ENCODE results near the gene PTGES2.
"Not testable (repeated sequence)": the region's sequence is repeated elsewhere in the genome, so short reads cannot be mapped to it uniquely, and the experiment has no call there.

PTGES2 gene

DNA sequence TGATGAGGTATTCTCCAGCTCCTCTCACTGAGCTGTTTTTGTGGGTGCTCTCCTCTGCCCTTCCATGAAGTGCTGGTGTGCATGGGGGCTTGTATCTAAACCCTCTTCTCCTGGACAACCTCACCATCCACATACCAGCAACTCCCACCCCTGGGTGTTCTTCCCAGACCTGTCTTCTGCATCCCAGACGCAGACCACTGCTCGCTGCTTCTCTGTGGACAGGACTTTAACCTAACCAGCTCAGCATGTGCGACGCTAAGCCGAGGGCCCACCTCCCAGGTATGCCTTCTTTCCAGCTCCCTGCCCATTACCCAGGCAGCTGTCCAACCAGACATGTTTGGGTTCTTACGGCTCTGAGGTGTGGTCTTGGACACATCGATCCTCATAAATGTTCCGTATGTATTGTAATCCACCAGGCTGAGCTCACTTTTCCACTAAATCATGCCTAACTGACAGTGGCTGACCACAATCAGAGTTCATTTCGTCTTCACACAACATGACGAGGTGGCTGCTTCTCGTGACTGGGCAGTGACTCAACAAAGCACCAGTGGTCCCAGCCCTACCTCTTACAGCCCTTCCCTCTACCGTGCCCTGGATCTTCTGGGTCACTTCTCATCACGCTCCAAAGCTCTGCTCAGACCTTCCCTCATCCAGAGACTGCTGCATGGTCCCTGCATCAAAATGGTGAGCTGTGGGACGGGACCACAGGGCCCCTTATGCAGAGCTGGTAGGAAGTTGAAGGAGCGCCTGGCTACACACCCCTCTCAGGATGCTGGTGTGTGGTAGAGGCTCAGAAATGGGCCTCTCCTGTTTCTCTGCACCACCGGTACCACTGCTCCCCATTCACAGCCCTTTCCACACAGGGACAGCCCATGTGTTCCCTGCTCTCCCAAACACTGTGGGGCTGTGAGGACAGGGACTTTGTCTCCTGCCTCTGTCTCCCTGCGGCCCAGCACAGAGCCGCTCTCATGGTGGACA is 9.6 kb upstream of the PTGES2 start:
- DNase-seq (ENCODE audit: low read depth, low spot score), result no peak

- DNase-seq (ENCODE audit: low read depth, low spot score), result not testable (repeated sequence)
These were observed 8.0 kb upstream of the PTGES2 start for GRCh38 chr9:128135561-128135960.

GRCh38 chr9:128132139-128132538 is 4.6 kb upstream of the PTGES2 start:
- not testable (repeated sequence) for DNase-seq (ENCODE audit: low read depth, low spot score)

DNA sequence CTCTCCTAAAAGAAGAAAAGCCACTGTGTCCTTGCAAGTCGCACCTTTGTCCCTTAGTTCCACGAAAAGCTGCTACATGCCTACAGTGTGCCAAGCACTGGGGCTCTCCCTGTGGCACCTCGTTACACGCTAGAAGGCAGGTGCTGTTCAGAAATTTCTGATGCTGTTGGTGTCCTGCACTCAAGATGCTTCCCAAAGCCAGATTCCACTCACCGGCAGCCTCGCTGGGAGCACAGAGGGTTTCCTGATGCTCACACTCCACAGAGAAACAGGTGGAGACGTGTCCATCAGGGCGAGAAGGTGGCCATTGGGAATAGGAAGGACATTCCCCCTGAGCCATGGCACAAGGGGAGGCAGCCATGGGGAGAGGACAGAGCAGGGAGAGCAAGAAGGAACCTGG is 3.8 kb upstream of the PTGES2 start:
- not testable (repeated sequence) for DNase-seq (ENCODE audit: low read depth, low spot score)

- not testable (repeated sequence) for DNase-seq (ENCODE audit: low read depth, low spot score)
These were observed 3.1 kb upstream of the PTGES2 start for GRCh38 chr9:128130651-128131050.

- DNase-seq (ENCODE audit: low read depth, low spot score), result not testable (repeated sequence)
These were observed 2.6 kb upstream of the PTGES2 start for GRCh38 chr9:128129976-128130590.

DNA sequence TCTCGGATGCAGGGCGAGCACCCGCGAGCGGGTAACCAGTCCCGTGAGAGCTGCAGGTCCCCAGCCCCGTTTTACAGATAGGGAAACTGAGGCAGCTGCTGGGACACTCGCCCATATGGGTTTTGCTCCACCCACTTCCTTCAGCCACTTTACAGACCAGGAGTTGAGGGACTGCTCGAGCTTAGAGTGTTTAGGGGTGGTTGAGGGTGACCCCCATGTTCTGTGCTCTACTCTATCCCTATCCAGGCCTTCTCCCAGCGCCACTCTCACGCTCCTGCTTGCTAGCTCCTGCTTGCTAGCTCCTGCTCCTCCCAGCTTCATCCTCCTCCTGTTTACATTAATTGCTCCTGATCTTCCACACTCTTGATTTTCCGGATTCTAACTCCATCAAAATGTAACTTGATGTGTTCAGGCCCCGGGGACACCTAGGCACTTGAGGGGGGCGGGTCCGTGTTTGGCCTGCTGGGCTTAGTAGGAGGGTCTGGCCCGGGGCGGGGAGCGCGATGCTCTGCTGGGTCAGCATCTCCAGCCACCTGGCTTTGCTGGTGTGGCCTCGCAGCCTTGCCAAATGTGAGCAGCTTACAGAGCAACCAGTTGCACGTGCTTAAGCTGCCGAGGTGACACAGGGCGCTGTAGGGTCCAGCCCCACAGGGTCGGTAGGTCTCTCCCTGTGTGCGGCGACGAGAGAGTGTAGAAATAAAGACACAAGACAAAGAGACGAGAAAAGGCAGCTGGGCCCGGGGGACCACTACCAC is 1.5 kb upstream of the PTGES2 start:
- no peak for DNase-seq (ENCODE audit: low read depth, low spot score)

- DNase-seq (ENCODE audit: low read depth, low spot score), result peak; percentile 55
These were observed 684 bp upstream of the PTGES2 start for GRCh38 chr9:128127990-128128835.

DNA sequence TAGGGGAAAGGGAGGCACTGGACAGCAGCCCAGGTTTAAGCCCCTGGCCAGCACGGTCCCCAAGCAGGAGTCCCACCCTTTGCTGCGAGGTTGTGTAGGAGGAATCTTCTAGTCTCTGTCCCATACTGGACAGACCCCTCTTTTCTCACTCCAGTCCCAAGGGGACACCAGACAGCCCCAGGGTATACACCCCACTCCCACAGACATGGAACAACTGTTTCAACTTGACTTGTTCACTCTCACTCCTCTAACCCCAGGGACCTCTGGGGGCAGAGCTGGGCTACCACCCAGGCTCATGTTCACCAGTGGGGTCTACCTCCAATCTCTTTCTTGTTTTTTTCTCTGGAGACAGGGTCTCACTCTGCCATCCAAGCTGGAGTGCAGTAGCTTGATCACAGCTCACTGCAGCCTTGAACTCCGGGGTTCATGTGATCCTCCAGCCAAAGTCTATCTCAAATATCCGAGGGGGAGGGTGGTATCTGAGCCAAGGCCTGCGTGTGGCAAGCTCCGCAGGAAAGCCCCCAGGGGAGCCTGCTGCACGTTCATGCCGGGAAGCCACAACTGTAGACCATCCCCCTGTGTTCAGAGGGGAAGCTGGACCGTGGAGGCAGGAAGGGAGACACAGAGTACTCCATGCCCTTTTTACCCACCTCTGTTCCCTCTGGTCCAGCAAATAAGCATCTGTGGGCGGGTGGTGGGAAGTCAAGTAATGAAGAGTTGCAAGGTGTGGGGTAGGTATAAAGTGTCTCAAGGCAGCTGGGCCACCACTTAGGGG is 1.8 kb downstream of the PTGES2 start:
- DNase-seq (ENCODE audit: low read depth, low spot score), result no peak

GRCh38 chr9:128124873-128125579 is 2.5 kb downstream of the PTGES2 start:
- DNase-seq (ENCODE audit: low read depth, low spot score), result no peak

GRCh38 chr9:128124451-128124850 is 3.1 kb downstream of the PTGES2 start:
- DNase-seq (ENCODE audit: low read depth, low spot score), result no peak

DNA sequence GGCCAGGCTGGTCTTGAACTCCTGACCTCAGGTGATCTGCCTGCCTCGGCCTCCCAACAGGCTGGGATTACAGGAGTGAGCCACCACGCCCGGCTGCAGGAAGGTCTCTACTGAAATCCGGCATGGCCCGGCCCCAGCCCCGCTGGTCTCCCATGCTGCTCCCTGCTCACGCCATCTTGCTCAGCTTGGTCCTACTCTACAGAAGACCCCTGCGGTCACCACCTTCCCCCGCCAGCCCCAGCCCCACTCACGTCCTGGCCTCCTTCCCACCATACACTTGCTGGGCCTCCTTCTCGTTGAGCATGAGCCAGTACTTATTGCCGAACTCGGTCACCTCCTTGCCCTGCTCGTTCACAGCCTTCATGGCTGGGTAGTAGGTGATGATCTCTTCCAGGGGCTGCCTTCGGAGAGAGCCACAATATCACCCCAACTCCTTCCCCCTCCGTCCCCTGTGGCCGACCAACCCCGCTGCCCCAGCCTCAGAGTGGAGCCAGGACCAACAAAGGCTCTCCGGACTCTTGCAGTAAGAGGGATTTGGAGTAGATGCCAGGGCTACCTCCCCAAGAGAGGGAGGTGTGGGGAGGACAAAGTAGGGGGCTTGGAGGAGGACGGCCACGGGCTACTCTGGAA is 4.0 kb downstream of the PTGES2 start:
- DNase-seq (ENCODE audit: low read depth, low spot score), result no peak

DNA sequence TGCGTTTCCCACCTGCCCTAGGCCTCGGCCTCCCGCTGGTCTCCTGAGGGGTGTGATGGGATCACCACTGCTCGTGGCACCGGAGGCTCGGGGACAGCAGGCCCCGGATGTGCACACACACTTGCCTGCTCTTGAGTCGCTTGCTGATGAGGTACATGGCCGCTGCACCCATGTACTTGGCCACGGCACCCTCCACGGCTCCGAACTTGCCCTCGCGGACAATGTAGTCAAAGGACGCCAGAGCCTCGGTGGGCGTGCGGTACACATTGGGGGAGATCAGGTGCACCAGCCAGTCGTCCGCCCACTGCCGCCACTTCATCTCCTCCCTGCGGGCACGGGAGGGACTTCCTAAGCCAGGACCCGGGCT is 4.7 kb downstream of the PTGES2 start:
- DNase-seq (ENCODE audit: low read depth, low spot score), result no peak

GRCh38 chr9:128121924-128122808 is 5.4 kb downstream of the PTGES2 start:
- DNase-seq (ENCODE audit: low read depth, low spot score), result no peak

GRCh38 chr9:128121466-128121810 is 6.1 kb downstream of the PTGES2 start:
- no peak for DNase-seq (ENCODE audit: low read depth, low spot score)

GRCh38 chr9:128120741-128121465 is 6.6 kb downstream of the PTGES2 start:
- no peak for DNase-seq (ENCODE audit: low read depth, low spot score)

DNA sequence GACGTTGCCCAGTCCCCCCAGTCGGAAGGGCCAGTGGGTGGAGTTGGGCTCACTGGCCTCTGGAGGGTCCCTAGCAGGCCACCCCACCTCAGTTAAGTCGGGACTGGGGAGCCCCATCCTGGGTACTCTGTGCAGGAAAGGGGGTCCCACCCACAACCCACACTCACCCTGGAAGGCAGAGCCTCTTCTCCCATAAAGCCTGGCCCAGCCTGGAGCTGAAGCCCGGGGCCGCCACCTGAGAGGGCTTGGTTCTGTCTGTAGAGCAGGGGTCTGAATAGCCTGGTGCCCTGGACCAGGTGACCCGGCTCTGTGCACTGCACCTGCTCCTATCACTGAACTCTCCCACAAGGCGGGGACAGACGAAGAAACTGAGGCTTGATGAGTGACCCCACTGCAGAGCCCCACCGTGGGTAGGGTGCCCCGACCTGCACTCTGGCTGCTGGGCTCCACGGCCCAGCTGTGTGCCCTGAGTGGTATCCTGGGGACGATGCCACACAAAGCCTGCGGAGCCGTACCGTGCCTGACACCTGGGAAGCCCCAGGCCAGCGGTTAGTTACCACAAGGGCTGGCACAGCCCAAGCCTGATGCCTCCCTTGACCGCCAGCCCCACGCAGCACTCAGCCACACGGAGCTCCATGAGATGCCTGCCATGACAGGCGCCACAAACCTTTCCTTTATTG is 7.3 kb downstream of the PTGES2 start:
- no peak for DNase-seq (ENCODE audit: low read depth, low spot score)

All from activated naive CD8-positive, alpha-beta T cell treated with anti-CD3 and anti-CD28 coated beads, Interleukin-2, amount 50 U/mL, for 16 hours (primary cell).